SH-SY5Y (cell line): ENCODE data around the gene LAMC3.

Source experiments
- GATA2 ChIP-seq: IDR thresholded peaks from 2 replicates; pipeline ENCODE4 v1.6.1; 2011; ENCODE audit warnings: mild to moderate bottlenecking, low read depth, low read length
- GATA3 ChIP-seq: IDR thresholded peaks from 2 replicates; pipeline ENCODE4 v1.6.1; 2011; ENCODE audit warnings: low read depth, mild to moderate bottlenecking, low read length, moderate library complexity

GRCh38 chr9:130990306-130990977 is 18.5 kb upstream of the LAMC3 start:
- TF ChIP-seq GATA2 (no peak), GATA3 (no peak)
